Measurements from ENCODE around the gene THRAP3. TPM values are rescaled to one million over a fixed set of nuclear protein-coding genes. Genes with fewer than 3 reads are reported as not detected.

THRAP3 gene
- total RNA-seq, 5 donors from 2014 or later (not counting 1 experiment from before 2014, with no cell fraction given): 75.2 to 111 (median 101) TPM

DNA sequence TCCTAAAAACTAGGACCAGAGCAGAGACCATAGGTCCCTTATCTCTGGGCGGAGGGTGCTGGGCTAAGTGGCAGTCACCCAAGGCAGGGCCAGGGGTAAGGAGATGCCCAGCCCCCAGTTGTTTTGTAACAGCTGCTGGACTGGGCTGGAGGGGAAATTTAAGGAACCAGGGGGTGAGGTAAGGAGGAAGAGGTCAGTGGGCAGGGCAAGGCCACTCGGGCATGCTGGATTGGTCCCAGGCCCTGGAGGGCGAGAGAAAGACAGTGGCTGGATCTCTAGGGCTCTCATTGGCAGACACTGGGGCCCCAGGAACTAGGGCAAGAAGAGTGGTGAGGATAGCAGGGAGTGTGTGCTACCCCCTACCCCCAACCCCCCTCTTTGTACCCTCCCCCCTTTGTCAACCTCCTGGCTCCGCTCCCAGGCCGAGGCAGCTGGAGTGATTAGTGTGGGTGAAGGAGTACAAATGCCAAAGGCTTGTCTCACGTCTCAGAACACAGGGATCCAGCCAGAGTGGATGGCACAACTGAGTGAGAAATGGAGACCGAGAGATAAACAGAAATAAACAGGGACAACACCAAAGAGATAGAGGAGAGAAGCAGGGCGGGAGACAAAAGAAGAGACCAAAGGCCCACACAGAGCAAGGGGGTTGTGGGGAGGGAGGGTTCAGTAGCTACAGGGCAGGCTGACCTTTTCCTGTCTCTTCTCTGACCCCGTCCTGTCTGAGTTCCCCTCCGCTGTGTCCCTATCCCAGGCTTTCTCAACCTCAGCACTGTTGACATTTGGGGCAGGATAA is 20.5 kb upstream of the THRAP3 start:
- no peak overlapping the region for H3K27ac Mint-ChIP-seq
- no peaks in the 10 kb centered on the region for H3K36me3 ChIP-seq (ENCODE audit: control insufficient read depth in 2 of 2, extremely low read depth in 1 of 2, insufficient read depth in 1 of 2, low read length in 1 of 2)
- WGBS (ENCODE audit: insufficient coverage): 72% methylated on average over 4 of the region's 10 CpGs
- H3K4me1 ChIP-seq (ENCODE audit: control insufficient read depth in 1 of 2, extremely low read depth in 1 of 2, insufficient read depth in 2 of 2, low read length in 2 of 2): no peaks in the 10 kb centered on the region
- peaks cover 0 to 4% of the 10 kb centered on the region in 2 donors for H3K27me3 Mint-ChIP-seq
- no peaks in the 10 kb centered on the region for H3K9me3 Mint-ChIP-seq
- no peaks in the 10 kb centered on the region for H3K9me3 ChIP-seq
- POLR2A ChIA-PET: no interaction called here
- no peak overlapping the region for H3K4me3 Mint-ChIP-seq
- peaks cover 0 to 22% of the 10 kb centered on the region in 2 experiments for H3K27me3 ChIP-seq (replicated peaks in 1 of 2; ENCODE audit: control insufficient read depth in 2 of 2, extremely low read depth in 1 of 2, insufficient read depth in 2 of 2, low read length in 1 of 2)
- CTCF ChIA-PET: no interaction called here
- DNase-seq (peak in 2 of 35 experiments; percentile 9 to 20), ATAC-seq (replicated peaks in 1 of 4) (no peak)
- H3K4me1 Mint-ChIP-seq: no peaks in the 10 kb centered on the region
- H3K27ac ChIP-seq (ENCODE audit: low read length): no peak overlapping the region
- no peaks in the 10 kb centered on the region for H3K36me3 Mint-ChIP-seq
- no peak overlapping the region for H3K4me3 ChIP-seq (ENCODE audit: control insufficient read depth in 1 of 2, extremely low read depth in 1 of 2, low read length in 1 of 2)

DNA sequence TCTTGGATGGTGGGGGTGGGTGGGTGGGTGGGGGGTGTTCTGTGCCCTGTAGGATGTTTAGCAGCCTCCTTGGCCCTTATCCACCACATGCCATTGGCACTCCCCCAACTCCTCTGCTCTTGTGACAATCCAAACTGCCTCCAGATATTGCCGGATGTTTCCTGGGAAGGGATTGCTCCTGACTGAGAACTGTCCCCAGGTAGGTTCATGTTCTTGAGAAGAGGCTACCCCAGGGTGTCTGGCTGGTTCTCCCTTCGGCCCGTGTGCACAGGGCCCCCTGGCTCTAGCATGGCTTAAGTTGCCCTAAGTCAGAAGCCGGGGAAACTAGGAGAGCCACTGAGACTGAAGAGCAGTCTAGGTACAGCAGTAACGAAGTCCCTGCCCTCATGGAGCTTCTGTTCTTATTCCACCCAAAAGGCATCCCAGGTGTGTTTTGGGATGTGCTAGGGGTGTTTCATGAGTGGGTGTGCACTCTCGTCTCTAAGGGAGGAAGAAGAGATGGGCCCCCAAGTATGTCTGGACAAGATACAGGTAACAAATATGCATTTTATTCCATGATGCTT is 19.8 kb upstream of the THRAP3 start:
- no peaks in the 10 kb centered on the region for H3K36me3 ChIP-seq (ENCODE audit: control insufficient read depth in 2 of 2, extremely low read depth in 1 of 2, insufficient read depth in 1 of 2, low read length in 1 of 2)
- Mint-ChIP-seq H3K27me3 (peaks cover 0 to 4% of the 10 kb centered on the region in 2 donors), H3K4me1 (no peaks in the 10 kb centered on the region), H3K4me3 (no peak overlapping the region), H3K9me3 (no peaks in the 10 kb centered on the region), H3K27ac (no peak overlapping the region), H3K36me3 (no peaks in the 10 kb centered on the region)
- H3K4me3 ChIP-seq (ENCODE audit: control insufficient read depth in 1 of 2, extremely low read depth in 1 of 2, low read length in 1 of 2): no peak overlapping the region
- ATAC-seq (replicated peaks in 1 of 4) (no peak), DNase-seq (no peak)
- H3K27ac ChIP-seq (ENCODE audit: low read length): no peak overlapping the region
- peaks cover 0 to 22% of the 10 kb centered on the region in 2 experiments for H3K27me3 ChIP-seq (replicated peaks in 1 of 2; ENCODE audit: control insufficient read depth in 2 of 2, extremely low read depth in 1 of 2, insufficient read depth in 2 of 2, low read length in 1 of 2)
- POLR2A ChIA-PET: no interaction called here
- CTCF ChIA-PET: no interaction called here
- WGBS (ENCODE audit: insufficient coverage): 92% methylated on average over 4 of the region's 6 CpGs
- H3K9me3 ChIP-seq: no peaks in the 10 kb centered on the region
- no peaks in the 10 kb centered on the region for H3K4me1 ChIP-seq (ENCODE audit: control insufficient read depth in 1 of 2, extremely low read depth in 1 of 2, insufficient read depth in 2 of 2, low read length in 2 of 2)

DNA sequence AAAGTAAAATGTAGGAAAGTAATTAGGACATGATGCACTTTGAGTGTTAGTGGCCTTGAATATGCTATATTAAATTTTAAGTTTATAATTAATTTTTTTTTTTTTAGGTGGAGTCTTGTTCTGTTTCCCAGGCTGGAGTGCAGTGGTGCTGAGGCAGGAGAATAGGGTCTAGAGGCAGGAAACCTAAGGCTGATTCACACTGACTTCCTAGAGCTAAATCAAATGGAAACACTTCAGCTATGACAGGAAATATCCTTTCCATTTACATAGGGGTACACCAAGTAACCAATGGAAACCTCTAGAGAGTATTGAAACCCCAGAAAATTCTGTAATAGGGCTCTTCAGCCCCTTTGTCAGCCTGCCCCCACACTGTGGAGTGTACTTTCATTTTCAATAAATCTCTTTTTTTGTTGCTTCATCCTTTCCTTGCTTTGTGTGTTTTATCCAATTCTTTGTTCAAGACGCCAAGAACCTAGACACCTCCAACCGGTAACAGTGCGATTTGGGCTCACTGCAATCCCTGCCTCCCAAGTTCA is 17.9 kb upstream of the THRAP3 start:
- WGBS (ENCODE audit: insufficient coverage): 81% methylated on average over 3 of the region's 3 CpGs
- Mint-ChIP-seq H3K36me3 (no peaks in the 10 kb centered on the region), H3K4me1 (no peaks in the 10 kb centered on the region), H3K27ac (no peak overlapping the region), H3K4me3 (no peak overlapping the region), H3K27me3 (no peaks in the 10 kb centered on the region), H3K9me3 (no peaks in the 10 kb centered on the region)
- H3K9me3 ChIP-seq: no peaks in the 10 kb centered on the region
- ATAC-seq (replicated peaks in 1 of 4): no peak
- H3K4me1 ChIP-seq (ENCODE audit: control insufficient read depth in 1 of 2, extremely low read depth in 1 of 2, insufficient read depth in 2 of 2, low read length in 2 of 2): no peaks in the 10 kb centered on the region
- ChIA-PET POLR2A (interaction anchor here in 1 of 2 donors (0.5 kb wide), 1 partner anchor 17 kb away, joined by 3 read pairs; no protein-coding TSS in a partner anchor), CTCF (no interaction called here)
- no peak for DNase-seq
- H3K27ac ChIP-seq (ENCODE audit: low read length): no peak overlapping the region
- H3K4me3 ChIP-seq (ENCODE audit: control insufficient read depth in 1 of 2, extremely low read depth in 1 of 2, low read length in 1 of 2): no peak overlapping the region
- H3K36me3 ChIP-seq (ENCODE audit: control insufficient read depth in 2 of 2, extremely low read depth in 1 of 2, insufficient read depth in 1 of 2, low read length in 1 of 2): no peaks in the 10 kb centered on the region
- peaks cover 0 to 17% of the 10 kb centered on the region in 2 experiments for H3K27me3 ChIP-seq (replicated peaks in 1 of 2; ENCODE audit: control insufficient read depth in 2 of 2, extremely low read depth in 1 of 2, insufficient read depth in 2 of 2, low read length in 1 of 2)

DNA sequence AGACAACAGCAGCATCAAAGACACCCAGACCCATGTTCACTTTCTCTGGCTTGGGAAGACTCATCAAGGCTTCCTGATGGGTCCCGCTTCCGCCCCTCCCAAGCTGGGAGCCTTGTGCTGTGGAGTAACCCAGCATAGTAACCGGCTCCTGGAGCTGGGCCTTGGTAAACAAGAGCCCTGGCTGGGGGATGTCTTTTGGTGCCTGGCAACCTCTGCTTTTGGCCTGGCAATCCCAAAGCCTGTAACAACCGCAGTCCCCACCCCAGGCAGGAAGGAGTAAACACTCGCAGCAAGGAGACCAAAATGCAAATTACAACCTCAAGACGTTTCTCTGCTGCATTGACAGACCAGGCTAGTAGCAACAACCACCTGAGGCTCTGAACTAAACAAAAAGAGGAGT is 16.9 kb upstream of the THRAP3 start:
- H3K4me1 ChIP-seq (ENCODE audit: control insufficient read depth in 1 of 2, extremely low read depth in 1 of 2, insufficient read depth in 2 of 2, low read length in 2 of 2): no peaks in the 10 kb centered on the region
- POLR2A ChIA-PET: no interaction called here
- H3K4me3 Mint-ChIP-seq: no peak overlapping the region
- CTCF ChIA-PET: no interaction called here
- H3K27ac ChIP-seq (ENCODE audit: low read length): no peak overlapping the region
- H3K27me3 ChIP-seq (replicated peaks in 1 of 2; ENCODE audit: control insufficient read depth in 2 of 2, extremely low read depth in 1 of 2, insufficient read depth in 2 of 2, low read length in 1 of 2): peaks cover 0 to 14% of the 10 kb centered on the region in 2 experiments
- H3K9me3 ChIP-seq: no peaks in the 10 kb centered on the region
- no peak for DNase-seq
- WGBS (ENCODE audit: insufficient coverage): 78% methylated on average over 4 of the region's 6 CpGs
- H3K27ac Mint-ChIP-seq: no peak overlapping the region
- no peaks in the 10 kb centered on the region for H3K4me1 Mint-ChIP-seq
- ATAC-seq (replicated peaks in 1 of 4): no peak
- no peaks in the 10 kb centered on the region for H3K9me3 Mint-ChIP-seq
- no peaks in the 10 kb centered on the region for H3K27me3 Mint-ChIP-seq
- H3K4me3 ChIP-seq (ENCODE audit: control insufficient read depth in 1 of 2, extremely low read depth in 1 of 2, low read length in 1 of 2): no peak overlapping the region
- no peaks in the 10 kb centered on the region for H3K36me3 ChIP-seq (ENCODE audit: control insufficient read depth in 2 of 2, extremely low read depth in 1 of 2, insufficient read depth in 1 of 2, low read length in 1 of 2)
- no peaks in the 10 kb centered on the region for H3K36me3 Mint-ChIP-seq

DNA sequence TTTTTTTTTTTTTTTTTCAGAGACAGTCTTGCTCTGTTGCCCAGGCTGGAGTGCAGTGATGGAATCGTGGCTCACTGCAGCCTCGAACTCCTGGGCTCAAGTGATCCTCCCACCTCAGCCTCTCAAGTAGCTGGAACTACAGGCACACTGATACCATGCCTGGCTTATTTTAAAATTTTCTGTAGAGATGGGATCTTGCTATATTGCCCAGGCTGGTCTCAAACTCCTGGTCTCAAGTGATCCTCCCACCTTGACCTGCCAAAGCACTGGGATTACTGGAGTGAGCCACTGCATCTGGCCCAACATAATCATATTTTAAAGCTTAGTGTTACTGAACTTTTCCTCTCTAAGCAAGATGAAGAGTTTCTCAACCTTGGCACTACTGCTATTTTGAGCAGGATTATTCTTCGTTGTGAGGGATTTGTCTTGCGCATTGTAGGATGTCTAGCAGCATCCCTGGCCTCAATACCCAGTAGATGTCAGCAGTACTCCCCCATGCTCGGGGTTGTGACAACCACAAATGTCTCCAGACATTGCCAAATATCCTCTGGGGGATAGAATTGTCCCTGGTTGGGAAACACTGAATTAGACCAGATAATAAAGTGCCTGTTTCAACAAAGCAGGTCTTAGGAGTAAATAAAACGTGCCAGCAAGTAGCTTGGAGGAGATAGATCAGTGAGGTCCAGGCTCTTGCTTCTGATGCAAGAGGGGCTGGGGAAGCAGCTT is 15.1 kb upstream of the THRAP3 start:
- no peaks in the 10 kb centered on the region for H3K36me3 Mint-ChIP-seq
- ATAC-seq (replicated peaks in 1 of 4) (no peak), DNase-seq (no peak)
- POLR2A ChIA-PET: no interaction called here
- no peaks in the 10 kb centered on the region for H3K4me1 Mint-ChIP-seq
- H3K9me3 Mint-ChIP-seq: no peaks in the 10 kb centered on the region
- Histone ChIP-seq H3K27me3 (replicated peaks in 1 of 2; ENCODE audit: control insufficient read depth in 2 of 2, extremely low read depth in 1 of 2, insufficient read depth in 2 of 2, low read length in 1 of 2) (peaks cover 0 to 3% of the 10 kb centered on the region in 2 experiments), H3K9me3 (no peaks in the 10 kb centered on the region), H3K27ac (ENCODE audit: low read length) (no peak overlapping the region), H3K4me1 (ENCODE audit: control insufficient read depth in 1 of 2, extremely low read depth in 1 of 2, insufficient read depth in 2 of 2, low read length in 2 of 2) (no peaks in the 10 kb centered on the region), H3K36me3 (ENCODE audit: control insufficient read depth in 2 of 2, extremely low read depth in 1 of 2, insufficient read depth in 1 of 2, low read length in 1 of 2) (no peaks in the 10 kb centered on the region), H3K4me3 (ENCODE audit: control insufficient read depth in 1 of 2, extremely low read depth in 1 of 2, low read length in 1 of 2) (no peak overlapping the region)
- H3K27me3 Mint-ChIP-seq: no peaks in the 10 kb centered on the region
- H3K27ac Mint-ChIP-seq: no peak overlapping the region
- no peak overlapping the region for H3K4me3 Mint-ChIP-seq
- WGBS (ENCODE audit: insufficient coverage): 83% methylated on average over 2 of the region's 6 CpGs
- CTCF ChIA-PET: interaction anchor here in 1 of 2 donors (0.5 to 0.8 kb wide), 2 partner anchors 60 to 63 kb away, joined by 3 to 6 read pairs; partner anchors contain the start of gene TRAPPC3

DNA sequence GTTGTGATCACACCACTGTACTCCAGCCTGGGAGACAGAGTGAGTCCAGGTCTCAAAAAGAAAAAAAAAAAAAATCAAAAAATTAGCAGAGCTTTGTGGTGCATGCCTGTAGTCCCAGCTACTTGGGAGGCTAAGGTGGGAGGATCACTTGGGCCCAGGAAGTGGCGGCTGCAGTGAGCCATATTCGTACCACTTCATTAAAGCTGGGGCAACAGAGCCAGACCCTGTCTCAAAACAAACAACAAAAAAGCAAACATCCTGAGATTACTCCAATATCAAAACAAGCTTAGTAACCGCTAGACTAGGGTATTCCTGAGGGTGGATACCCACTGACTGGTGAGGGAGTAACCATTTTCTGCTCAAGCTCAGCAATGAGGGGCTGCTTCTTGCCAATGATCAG is 12.9 kb upstream of the THRAP3 start:
- peaks cover 0 to 3% of the 10 kb centered on the region in 2 experiments for H3K27me3 ChIP-seq (replicated peaks in 1 of 2; ENCODE audit: control insufficient read depth in 2 of 2, extremely low read depth in 1 of 2, insufficient read depth in 2 of 2, low read length in 1 of 2)
- Mint-ChIP-seq H3K27me3 (no peaks in the 10 kb centered on the region), H3K9me3 (no peaks in the 10 kb centered on the region), H3K27ac (no peak overlapping the region), H3K4me3 (no peak overlapping the region), H3K36me3 (no peaks in the 10 kb centered on the region), H3K4me1 (no peaks in the 10 kb centered on the region)
- DNase-seq (no peak), ATAC-seq (replicated peaks in 1 of 4) (no peak)
- H3K27ac ChIP-seq (ENCODE audit: low read length): no peak overlapping the region
- H3K4me3 ChIP-seq (ENCODE audit: control insufficient read depth in 1 of 2, extremely low read depth in 1 of 2, low read length in 1 of 2): no peak overlapping the region
- H3K36me3 ChIP-seq (ENCODE audit: control insufficient read depth in 2 of 2, extremely low read depth in 1 of 2, insufficient read depth in 1 of 2, low read length in 1 of 2): no peaks in the 10 kb centered on the region
- H3K9me3 ChIP-seq: no peaks in the 10 kb centered on the region
- ChIA-PET POLR2A (interaction anchor here (0.6 to 0.7 kb wide), 2 partner anchors 33 to 47 kb away, joined by 5 to 6 read pairs; no protein-coding TSS in a partner anchor), CTCF (interaction anchor here in 1 of 2 donors (0.6 kb wide), 1 partner anchor 18 kb away, joined by 3 read pairs; no protein-coding TSS in a partner anchor)
- no peaks in the 10 kb centered on the region for H3K4me1 ChIP-seq (ENCODE audit: control insufficient read depth in 1 of 2, extremely low read depth in 1 of 2, insufficient read depth in 2 of 2, low read length in 2 of 2)
- no CpG with 5 or more reads among the region's 3 CpGs for WGBS (ENCODE audit: insufficient coverage)
